HUES6 (cell line): ENCODE data around the gene ADH5.
A peak's percentile ranks its signal among the peaks of the same experiment; 100 is the strongest.
"Not testable (repeated sequence)": the region's sequence is repeated elsewhere in the genome, so short reads cannot be mapped to it uniquely, and the experiment has no call there.

ENCODE experiments used
- H3K27ac ChIP-seq: 2 replicates; pipeline ENCODE4 v1.7.0; 2013; ENCODE audit warnings: low read depth, mild to moderate bottlenecking, low read length, inconsistent platforms
- H3K27me3 ChIP-seq: 2 replicates; pipeline ENCODE4 v1.6.1; 2013; ENCODE audit warnings: low read length; ENCODE audit not compliant: control insufficient read depth, insufficient read depth
- H3K36me3 ChIP-seq: 2 replicates; pipeline ENCODE4 v1.6.1; 2013; ENCODE audit warnings: low read length; ENCODE audit not compliant: control insufficient read depth, insufficient read depth
- H3K4me1 ChIP-seq: 2 replicates; pipeline ENCODE4 v1.6.1; 2013; ENCODE audit warnings: low read length; ENCODE audit not compliant: control insufficient read depth, insufficient read depth
- H3K4me3 ChIP-seq: 2 replicates; pipeline ENCODE4 v1.5.1; 2013; ENCODE audit warnings: low read depth, low read length
- H3K9ac ChIP-seq: one replicate; pipeline ENCODE4 v1.6.1; 2013; ENCODE audit warnings: mild to moderate bottlenecking, low read length
- H3K9me3 ChIP-seq: 2 replicates; pipeline ENCODE4 v1.6.1; 2013; ENCODE audit warnings: low read depth, low read length; ENCODE audit not compliant: control insufficient read depth, insufficient read depth

ADH5 gene

GRCh38 chr4:99029852-99030251 lies 58.7 kb downstream of the ADH5 start:
- no peak overlapping the region for H3K4me3 ChIP-seq
- no peak overlapping the region for H3K9ac ChIP-seq
- H3K4me1 ChIP-seq, result peaks cover 13% of the 10 kb centered on the region
- no peaks in the 10 kb centered on the region for H3K9me3 ChIP-seq
- H3K27ac ChIP-seq, result no peak overlapping the region
- H3K27me3 ChIP-seq, result no peaks in the 10 kb centered on the region
- H3K36me3 ChIP-seq, result peaks cover 10% of the 10 kb centered on the region; the same call in 1 of the 2 replicates

GRCh38 chr4:99029018-99029735 lies 59.4 kb downstream of the ADH5 start:
- Histone ChIP-seq H3K9me3 (no peaks in the 10 kb centered on the region), H3K36me3 (peaks cover 7% of the 10 kb centered on the region; the same call in 1 of the 2 replicates), H3K4me3 (no peak overlapping the region), H3K27ac (no peak overlapping the region), H3K9ac (no peak overlapping the region), H3K27me3 (no peaks in the 10 kb centered on the region), H3K4me1 (peaks cover 16% of the 10 kb centered on the region)

GRCh38 chr4:99028187-99028586 lies 60.4 kb downstream of the ADH5 start:
- Histone ChIP-seq H3K4me1 (peaks cover 22% of the 10 kb centered on the region), H3K36me3 (0 out of 2 replicates have a peak, but pooled peaks cover 7% of the 10 kb centered on the region)

GRCh38 chr4:99027304-99027703 lies 61.3 kb downstream of the ADH5 start:
- Histone ChIP-seq H3K9ac (no peak overlapping the region), H3K27me3 (no peaks in the 10 kb centered on the region), H3K9me3 (peaks cover 7% of the 10 kb centered on the region), H3K27ac (no peak overlapping the region), H3K4me3 (no peak overlapping the region), H3K36me3 (peaks cover 13% of the 10 kb centered on the region), H3K4me1 (peaks cover 21% of the 10 kb centered on the region)

More at GRCh38 chr4:99028187-99028586, 60.4 kb downstream of the ADH5 start:
- Histone ChIP-seq H3K4me3 (no peak overlapping the region), H3K9me3 (no peaks in the 10 kb centered on the region), H3K9ac (no peak overlapping the region), H3K27ac (no peak overlapping the region), H3K27me3 (no peaks in the 10 kb centered on the region)

- peaks cover 19% of the 10 kb centered on the region for H3K4me1 ChIP-seq
- no peak overlapping the region for H3K9ac ChIP-seq
- H3K27ac ChIP-seq, result no peak overlapping the region
- peaks cover 23% of the 10 kb centered on the region for H3K36me3 ChIP-seq
- peaks cover 25% of the 10 kb centered on the region for H3K9me3 ChIP-seq
- H3K27me3 ChIP-seq, result no peaks in the 10 kb centered on the region
- no peak overlapping the region for H3K4me3 ChIP-seq
Observed at GRCh38 chr4:99025506-99025905, 63.1 kb downstream of the ADH5 start.

GRCh38 chr4:99024481-99025275 lies 63.9 kb downstream of the ADH5 start:
- Histone ChIP-seq H3K9ac (no peak overlapping the region), H3K27me3 (no peaks in the 10 kb centered on the region), H3K9me3 (peaks cover 33% of the 10 kb centered on the region), H3K4me1 (peaks cover 19% of the 10 kb centered on the region), H3K36me3 (peaks cover 22% of the 10 kb centered on the region), H3K27ac (no peak overlapping the region), H3K4me3 (no peak overlapping the region)

GRCh38 chr4:99023800-99024251 lies 64.8 kb downstream of the ADH5 start:
- not testable (repeated sequence) for H3K9ac ChIP-seq, H3K27me3 ChIP-seq, H3K27ac ChIP-seq, H3K4me3 ChIP-seq
- Histone ChIP-seq H3K4me1 (peaks cover 19% of the 10 kb centered on the region), H3K9me3 (peaks cover 42% of the 10 kb centered on the region), H3K36me3 (peaks cover 27% of the 10 kb centered on the region)

GRCh38 chr4:99022566-99022965 lies 66.0 kb downstream of the ADH5 start:
- H3K27me3 ChIP-seq, result no peaks in the 10 kb centered on the region
- H3K4me1 ChIP-seq, result peaks cover 19% of the 10 kb centered on the region
- peaks cover 33% of the 10 kb centered on the region for H3K36me3 ChIP-seq
- peaks cover 54% of the 10 kb centered on the region for H3K9me3 ChIP-seq
- no peak overlapping the region for H3K9ac ChIP-seq
- peak overlapping the region; percentile 39 for H3K4me3 ChIP-seq
- no peak overlapping the region for H3K27ac ChIP-seq

- H3K36me3 ChIP-seq, result peaks cover 33% of the 10 kb centered on the region
- H3K4me3 ChIP-seq, result no peak overlapping the region
- H3K9me3 ChIP-seq, result peaks cover 64% of the 10 kb centered on the region
- H3K27me3 ChIP-seq, result no peaks in the 10 kb centered on the region
- H3K4me1 ChIP-seq, result peaks cover 19% of the 10 kb centered on the region
- H3K9ac ChIP-seq, result no peak overlapping the region
- H3K27ac ChIP-seq, result no peak overlapping the region
Observed at GRCh38 chr4:99021386-99021785, 67.2 kb downstream of the ADH5 start.
